H1 (cell line): ENCODE measurements around the gene PTGES2. TPM values are rescaled to one million over a fixed set of nuclear protein-coding genes. Genes with fewer than 3 reads are reported as not detected.

Experiments
- CBX5 ChIP-seq: fragments of 300-800, 300-1000 bp; sonication (generic); IDR thresholded peaks from 2 replicates; pipeline ENCODE4 v1.7.1; 2016; ENCODE audit warnings: antibody characterized with exemption, low read length, low read depth
- EP300 ChIP-seq, 2 experiments: IDR thresholded peaks; 1 replicate in 1 of 2; 2 replicates in 1 of 2; pipeline ENCODE4 v1.6.1; 2011 to 2012; ENCODE audit warnings: low read depth in 2 of 2, low read length in 2 of 2, mild to moderate bottlenecking in 2 of 2, borderline replicate concordance in 1 of 2, inconsistent platforms in 1 of 2, moderate library complexity in 1 of 2
- HDAC2 ChIP-seq, 2 experiments: fragments of 300-600 bp in 1 of 2; sonication (generic) in 1 of 2; IDR thresholded peaks; 2 replicates each; pipeline ENCODE4 v1.6.1; 2011 to 2012; ENCODE audit warnings: low read depth in 2 of 2, low read length in 2 of 2, mild to moderate bottlenecking in 2 of 2, moderate library complexity in 2 of 2, borderline replicate concordance in 1 of 2, inconsistent platforms in 1 of 2
- KDM4A ChIP-seq: IDR thresholded peaks from one replicate; pipeline ENCODE4 v1.7.1; 2012; ENCODE audit warnings: low read depth, mild to moderate bottlenecking, moderate library complexity, low read length, inconsistent platforms; ENCODE audit not compliant: severe bottlenecking
- RAD21 ChIP-seq, 2 experiments: IDR thresholded peaks in 1 of 2; conservative IDR thresholded peaks in 1 of 2; 2 replicates each; pipeline ENCODE4 v1.6.1; 2011; ENCODE audit warnings: low read depth in 2 of 2, low read length in 2 of 2, improper control_type of control experiment in 1 of 2, inconsistent platforms in 1 of 2, mild to moderate bottlenecking in 1 of 2, moderate library complexity in 1 of 2
- polyA plus RNA-seq, 7 experiments: library from polyadenylated mRNA; depleted of rRNA in 3 of 7; stranded (reverse) in 5 of 7; unstranded in 2 of 7; fragments of >200 nt in 5 of 7; fragments of 200-250 nt in 2 of 7; gene quantifications; 1 replicate in 5 of 7; 2 replicates in 1 of 7; 4 replicates in 1 of 7; pipeline versions ENCODE4 v1.2.1 to v1.2.3, GENCODE V29; 2011 to 2013; ENCODE audit warnings: missing spikeins in 2 of 7, mixed read lengths in 2 of 7
- total RNA-seq: library from RNA; stranded (reverse); fragmentation: NEBNext Ultra II Directional; extraction: Animal tissue kit (Norgen Biotek cat#: 25700); gene quantifications from 2 replicates; pipeline ENCODE4 v1.2.1, GENCODE V29; 2021
- TF ChIP-seq, protein P1 (sequence below): fragments of 300-600 bp; sonication (generic); IDR thresholded peaks from 2 replicates; pipeline ENCODE4 v1.7.1; 2012; ENCODE audit warnings: low read length, moderate library complexity, mild to moderate bottlenecking, inconsistent platforms; ENCODE audit not compliant: insufficient replicate concordance
- TF ChIP-seq, protein P2 (sequence below): IDR thresholded peaks from 2 replicates; pipeline ENCODE4 v1.6.1; 2012; ENCODE audit warnings: inconsistent platforms

The PTGES2 gene
- total and polyA plus RNA-seq, 2 of the 8 experiments (the other 6 are each of a cell fraction or from before 2014, with no cell fraction given) = 80.7 to 81.2 TPM

DNA sequence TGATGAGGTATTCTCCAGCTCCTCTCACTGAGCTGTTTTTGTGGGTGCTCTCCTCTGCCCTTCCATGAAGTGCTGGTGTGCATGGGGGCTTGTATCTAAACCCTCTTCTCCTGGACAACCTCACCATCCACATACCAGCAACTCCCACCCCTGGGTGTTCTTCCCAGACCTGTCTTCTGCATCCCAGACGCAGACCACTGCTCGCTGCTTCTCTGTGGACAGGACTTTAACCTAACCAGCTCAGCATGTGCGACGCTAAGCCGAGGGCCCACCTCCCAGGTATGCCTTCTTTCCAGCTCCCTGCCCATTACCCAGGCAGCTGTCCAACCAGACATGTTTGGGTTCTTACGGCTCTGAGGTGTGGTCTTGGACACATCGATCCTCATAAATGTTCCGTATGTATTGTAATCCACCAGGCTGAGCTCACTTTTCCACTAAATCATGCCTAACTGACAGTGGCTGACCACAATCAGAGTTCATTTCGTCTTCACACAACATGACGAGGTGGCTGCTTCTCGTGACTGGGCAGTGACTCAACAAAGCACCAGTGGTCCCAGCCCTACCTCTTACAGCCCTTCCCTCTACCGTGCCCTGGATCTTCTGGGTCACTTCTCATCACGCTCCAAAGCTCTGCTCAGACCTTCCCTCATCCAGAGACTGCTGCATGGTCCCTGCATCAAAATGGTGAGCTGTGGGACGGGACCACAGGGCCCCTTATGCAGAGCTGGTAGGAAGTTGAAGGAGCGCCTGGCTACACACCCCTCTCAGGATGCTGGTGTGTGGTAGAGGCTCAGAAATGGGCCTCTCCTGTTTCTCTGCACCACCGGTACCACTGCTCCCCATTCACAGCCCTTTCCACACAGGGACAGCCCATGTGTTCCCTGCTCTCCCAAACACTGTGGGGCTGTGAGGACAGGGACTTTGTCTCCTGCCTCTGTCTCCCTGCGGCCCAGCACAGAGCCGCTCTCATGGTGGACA is 9.6 kb upstream of the PTGES2 start (continued):
- TF ChIP-seq, protein P1, sequence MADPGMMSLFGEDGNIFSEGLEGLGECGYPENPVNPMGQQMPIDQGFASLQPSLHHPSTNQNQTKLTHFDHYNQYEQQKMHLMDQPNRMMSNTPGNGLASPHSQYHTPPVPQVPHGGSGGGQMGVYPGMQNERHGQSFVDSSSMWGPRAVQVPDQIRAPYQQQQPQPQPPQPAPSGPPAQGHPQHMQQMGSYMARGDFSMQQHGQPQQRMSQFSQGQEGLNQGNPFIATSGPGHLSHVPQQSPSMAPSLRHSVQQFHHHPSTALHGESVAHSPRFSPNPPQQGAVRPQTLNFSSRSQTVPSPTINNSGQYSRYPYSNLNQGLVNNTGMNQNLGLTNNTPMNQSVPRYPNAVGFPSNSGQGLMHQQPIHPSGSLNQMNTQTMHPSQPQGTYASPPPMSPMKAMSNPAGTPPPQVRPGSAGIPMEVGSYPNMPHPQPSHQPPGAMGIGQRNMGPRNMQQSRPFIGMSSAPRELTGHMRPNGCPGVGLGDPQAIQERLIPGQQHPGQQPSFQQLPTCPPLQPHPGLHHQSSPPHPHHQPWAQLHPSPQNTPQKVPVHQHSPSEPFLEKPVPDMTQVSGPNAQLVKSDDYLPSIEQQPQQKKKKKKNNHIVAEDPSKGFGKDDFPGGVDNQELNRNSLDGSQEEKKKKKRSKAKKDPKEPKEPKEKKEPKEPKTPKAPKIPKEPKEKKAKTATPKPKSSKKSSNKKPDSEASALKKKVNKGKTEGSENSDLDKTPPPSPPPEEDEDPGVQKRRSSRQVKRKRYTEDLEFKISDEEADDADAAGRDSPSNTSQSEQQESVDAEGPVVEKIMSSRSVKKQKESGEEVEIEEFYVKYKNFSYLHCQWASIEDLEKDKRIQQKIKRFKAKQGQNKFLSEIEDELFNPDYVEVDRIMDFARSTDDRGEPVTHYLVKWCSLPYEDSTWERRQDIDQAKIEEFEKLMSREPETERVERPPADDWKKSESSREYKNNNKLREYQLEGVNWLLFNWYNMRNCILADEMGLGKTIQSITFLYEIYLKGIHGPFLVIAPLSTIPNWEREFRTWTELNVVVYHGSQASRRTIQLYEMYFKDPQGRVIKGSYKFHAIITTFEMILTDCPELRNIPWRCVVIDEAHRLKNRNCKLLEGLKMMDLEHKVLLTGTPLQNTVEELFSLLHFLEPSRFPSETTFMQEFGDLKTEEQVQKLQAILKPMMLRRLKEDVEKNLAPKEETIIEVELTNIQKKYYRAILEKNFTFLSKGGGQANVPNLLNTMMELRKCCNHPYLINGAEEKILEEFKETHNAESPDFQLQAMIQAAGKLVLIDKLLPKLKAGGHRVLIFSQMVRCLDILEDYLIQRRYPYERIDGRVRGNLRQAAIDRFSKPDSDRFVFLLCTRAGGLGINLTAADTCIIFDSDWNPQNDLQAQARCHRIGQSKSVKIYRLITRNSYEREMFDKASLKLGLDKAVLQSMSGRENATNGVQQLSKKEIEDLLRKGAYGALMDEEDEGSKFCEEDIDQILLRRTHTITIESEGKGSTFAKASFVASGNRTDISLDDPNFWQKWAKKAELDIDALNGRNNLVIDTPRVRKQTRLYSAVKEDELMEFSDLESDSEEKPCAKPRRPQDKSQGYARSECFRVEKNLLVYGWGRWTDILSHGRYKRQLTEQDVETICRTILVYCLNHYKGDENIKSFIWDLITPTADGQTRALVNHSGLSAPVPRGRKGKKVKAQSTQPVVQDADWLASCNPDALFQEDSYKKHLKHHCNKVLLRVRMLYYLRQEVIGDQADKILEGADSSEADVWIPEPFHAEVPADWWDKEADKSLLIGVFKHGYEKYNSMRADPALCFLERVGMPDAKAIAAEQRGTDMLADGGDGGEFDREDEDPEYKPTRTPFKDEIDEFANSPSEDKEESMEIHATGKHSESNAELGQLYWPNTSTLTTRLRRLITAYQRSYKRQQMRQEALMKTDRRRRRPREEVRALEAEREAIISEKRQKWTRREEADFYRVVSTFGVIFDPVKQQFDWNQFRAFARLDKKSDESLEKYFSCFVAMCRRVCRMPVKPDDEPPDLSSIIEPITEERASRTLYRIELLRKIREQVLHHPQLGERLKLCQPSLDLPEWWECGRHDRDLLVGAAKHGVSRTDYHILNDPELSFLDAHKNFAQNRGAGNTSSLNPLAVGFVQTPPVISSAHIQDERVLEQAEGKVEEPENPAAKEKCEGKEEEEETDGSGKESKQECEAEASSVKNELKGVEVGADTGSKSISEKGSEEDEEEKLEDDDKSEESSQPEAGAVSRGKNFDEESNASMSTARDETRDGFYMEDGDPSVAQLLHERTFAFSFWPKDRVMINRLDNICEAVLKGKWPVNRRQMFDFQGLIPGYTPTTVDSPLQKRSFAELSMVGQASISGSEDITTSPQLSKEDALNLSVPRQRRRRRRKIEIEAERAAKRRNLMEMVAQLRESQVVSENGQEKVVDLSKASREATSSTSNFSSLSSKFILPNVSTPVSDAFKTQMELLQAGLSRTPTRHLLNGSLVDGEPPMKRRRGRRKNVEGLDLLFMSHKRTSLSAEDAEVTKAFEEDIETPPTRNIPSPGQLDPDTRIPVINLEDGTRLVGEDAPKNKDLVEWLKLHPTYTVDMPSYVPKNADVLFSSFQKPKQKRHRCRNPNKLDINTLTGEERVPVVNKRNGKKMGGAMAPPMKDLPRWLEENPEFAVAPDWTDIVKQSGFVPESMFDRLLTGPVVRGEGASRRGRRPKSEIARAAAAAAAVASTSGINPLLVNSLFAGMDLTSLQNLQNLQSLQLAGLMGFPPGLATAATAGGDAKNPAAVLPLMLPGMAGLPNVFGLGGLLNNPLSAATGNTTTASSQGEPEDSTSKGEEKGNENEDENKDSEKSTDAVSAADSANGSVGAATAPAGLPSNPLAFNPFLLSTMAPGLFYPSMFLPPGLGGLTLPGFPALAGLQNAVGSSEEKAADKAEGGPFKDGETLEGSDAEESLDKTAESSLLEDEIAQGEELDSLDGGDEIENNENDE = no peak
- TF ChIP-seq RAD21 (IDR thresholded peaks at IDR 0.05 in 1 of 2, conservative IDR thresholded peaks at IDR 0.05 in 1 of 2; ENCODE audit: low read depth in 2 of 2, low read length in 2 of 2) (no peak), EP300 (IDR thresholded peaks at IDR 0.05; ENCODE audit: borderline replicate concordance in 1 of 2, low read depth in 2 of 2, low read length in 2 of 2) (no peak), KDM4A (no peak), CBX5 (no peak), HDAC2 (IDR thresholded peaks at IDR 0.05; ENCODE audit: borderline replicate concordance in 1 of 2, low read depth in 2 of 2, low read length in 2 of 2) (no peak)
- TF ChIP-seq, protein P2, sequence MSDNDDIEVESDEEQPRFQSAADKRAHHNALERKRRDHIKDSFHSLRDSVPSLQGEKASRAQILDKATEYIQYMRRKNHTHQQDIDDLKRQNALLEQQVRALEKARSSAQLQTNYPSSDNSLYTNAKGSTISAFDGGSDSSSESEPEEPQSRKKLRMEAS = no peak
